Right atrium auricular region (tissue), 2 donors: ENCODE results near the gene NUP160. TPM values are rescaled to one million over a fixed set of nuclear protein-coding genes. Genes with fewer than 3 reads are reported as not detected.

Experiments used
- DNase-seq: peaks from one replicate; pipeline ENCODE4 v3.0.0-alpha.2; 2019; ENCODE audit warnings: low spot score
- H3K27ac ChIP-seq, 2 donors: fragments of 200-600 bp; sonication (generic); 1 replicate in 1 of 2; 2 replicates in 1 of 2; pipeline ENCODE4 v1.5.1; 2016 to 2019
- H3K27me3 ChIP-seq, 2 donors: fragments of 200-600 bp; sonication (generic); one replicate each; pipeline versions ENCODE4 v1.5.1 to v1.6.0; 2017 to 2019
- H3K36me3 ChIP-seq: fragments of 200-600 bp; sonication (generic); one replicate; pipeline ENCODE4 v1.5.1; 2016
- H3K4me1 ChIP-seq, 2 donors: fragments of 200-600 bp; sonication (generic); one replicate each; pipeline versions ENCODE4 v1.5.1 to v1.6.0; 2017 to 2019
- H3K4me3 ChIP-seq, 2 donors: fragments of 200-600 bp; sonication (generic); 1 replicate in 1 of 2; 2 replicates in 1 of 2; pipeline ENCODE4 v1.5.1; 2017 to 2019; ENCODE audit warnings: mild to moderate bottlenecking in 1 of 2, moderate library complexity in 1 of 2
- H3K9me3 ChIP-seq, 2 donors: fragments of 200-600 bp; sonication (generic); one replicate each; pipeline ENCODE4 v1.5.1; 2019
- total RNA-seq, 2 donors: library from RNA; depleted of rRNA; stranded (reverse); fragments of >200 nt; gene quantifications; one replicate each; pipeline ENCODE4 v1.1.0, GENCODE V29; 2016
- TF ChIP-seq, protein P1 (sequence below), 2 donors: fragments of 200-600 bp; sonication (generic); IDR thresholded peaks; one replicate each; pipeline ENCODE4 v1.5.1; 2019; ENCODE audit warnings: antibody characterized with exemption in 2 of 2

The NUP160 gene
- total RNA-seq, 2 donors from 2014 or later, result 7.1 to 11.7 TPM

GRCh38 chr11:47863189-47863897, 15.2 kb upstream of the NUP160 start:
- no peak overlapping the region for H3K27ac ChIP-seq
- H3K9me3 ChIP-seq, result no peaks in the 10 kb centered on the region
- peaks cover 0 to 11% of the 10 kb centered on the region in 2 donors for H3K4me1 ChIP-seq
- H3K27me3 ChIP-seq, result no peaks in the 10 kb centered on the region
- DNase-seq, result no peak
- no peak overlapping the region for H3K4me3 ChIP-seq
- H3K36me3 ChIP-seq, result no peaks in the 10 kb centered on the region
- TF ChIP-seq, protein P1, sequence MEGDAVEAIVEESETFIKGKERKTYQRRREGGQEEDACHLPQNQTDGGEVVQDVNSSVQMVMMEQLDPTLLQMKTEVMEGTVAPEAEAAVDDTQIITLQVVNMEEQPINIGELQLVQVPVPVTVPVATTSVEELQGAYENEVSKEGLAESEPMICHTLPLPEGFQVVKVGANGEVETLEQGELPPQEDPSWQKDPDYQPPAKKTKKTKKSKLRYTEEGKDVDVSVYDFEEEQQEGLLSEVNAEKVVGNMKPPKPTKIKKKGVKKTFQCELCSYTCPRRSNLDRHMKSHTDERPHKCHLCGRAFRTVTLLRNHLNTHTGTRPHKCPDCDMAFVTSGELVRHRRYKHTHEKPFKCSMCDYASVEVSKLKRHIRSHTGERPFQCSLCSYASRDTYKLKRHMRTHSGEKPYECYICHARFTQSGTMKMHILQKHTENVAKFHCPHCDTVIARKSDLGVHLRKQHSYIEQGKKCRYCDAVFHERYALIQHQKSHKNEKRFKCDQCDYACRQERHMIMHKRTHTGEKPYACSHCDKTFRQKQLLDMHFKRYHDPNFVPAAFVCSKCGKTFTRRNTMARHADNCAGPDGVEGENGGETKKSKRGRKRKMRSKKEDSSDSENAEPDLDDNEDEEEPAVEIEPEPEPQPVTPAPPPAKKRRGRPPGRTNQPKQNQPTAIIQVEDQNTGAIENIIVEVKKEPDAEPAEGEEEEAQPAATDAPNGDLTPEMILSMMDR (IDR thresholded peaks at IDR 0.05), result no peak

DNA sequence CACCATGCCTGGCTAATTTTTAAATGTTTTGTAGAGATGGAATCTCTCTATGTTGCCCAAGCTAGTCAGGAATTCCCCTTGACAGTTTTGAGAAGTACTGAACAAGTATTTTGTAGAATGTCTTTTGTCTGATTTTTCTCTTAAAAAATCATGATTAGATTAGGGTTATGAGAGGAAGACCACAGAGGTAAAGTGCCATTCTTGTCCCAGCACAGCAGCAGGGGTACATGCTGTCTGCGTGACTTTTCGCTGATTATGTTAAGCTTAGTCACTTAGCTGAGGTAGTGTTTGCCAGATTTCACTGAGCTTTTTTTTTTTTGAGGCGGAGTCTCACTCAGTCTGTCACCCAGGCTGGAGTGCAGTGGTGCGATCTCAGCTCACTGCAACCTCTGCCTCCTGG, 13.6 kb upstream of the NUP160 start:
- TF ChIP-seq, protein P1 (IDR thresholded peaks at IDR 0.05), result no peak
- H3K4me1 ChIP-seq, result peaks cover 0 to 19% of the 10 kb centered on the region in 2 donors
- H3K36me3 ChIP-seq, result no peaks in the 10 kb centered on the region
- no peak overlapping the region for H3K4me3 ChIP-seq
- H3K27me3 ChIP-seq, result no peaks in the 10 kb centered on the region
- H3K27ac ChIP-seq, result no peak overlapping the region
- no peak for DNase-seq
- no peaks in the 10 kb centered on the region for H3K9me3 ChIP-seq

DNA sequence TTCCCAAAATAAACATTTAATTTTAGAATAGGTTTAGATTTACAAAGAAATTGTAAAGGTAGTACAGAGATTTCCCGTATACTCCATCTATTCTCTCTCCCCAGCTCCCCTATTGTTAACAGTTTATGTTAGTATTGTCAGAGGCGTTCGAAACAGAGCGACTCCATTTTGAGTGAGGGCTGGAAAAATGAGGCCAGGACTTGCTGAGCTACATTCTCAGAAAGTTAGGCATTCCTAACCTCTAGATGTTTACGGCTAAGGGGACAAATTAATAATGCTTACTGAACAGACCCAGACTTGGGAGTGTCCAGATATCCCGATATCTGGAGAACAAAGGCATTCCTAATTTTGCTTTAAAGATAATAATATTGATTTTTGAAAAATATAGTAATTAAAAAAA, 12.4 kb upstream of the NUP160 start:
- H3K4me3 ChIP-seq, result no peak overlapping the region
- no peaks in the 10 kb centered on the region for H3K9me3 ChIP-seq
- peaks cover 0 to 19% of the 10 kb centered on the region in 2 donors for H3K4me1 ChIP-seq
- H3K36me3 ChIP-seq, result no peaks in the 10 kb centered on the region
- DNase-seq, result no peak
- TF ChIP-seq, protein P1 (IDR thresholded peaks at IDR 0.05), result no peak
- no peaks in the 10 kb centered on the region for H3K27me3 ChIP-seq
- no peak overlapping the region for H3K27ac ChIP-seq

DNA sequence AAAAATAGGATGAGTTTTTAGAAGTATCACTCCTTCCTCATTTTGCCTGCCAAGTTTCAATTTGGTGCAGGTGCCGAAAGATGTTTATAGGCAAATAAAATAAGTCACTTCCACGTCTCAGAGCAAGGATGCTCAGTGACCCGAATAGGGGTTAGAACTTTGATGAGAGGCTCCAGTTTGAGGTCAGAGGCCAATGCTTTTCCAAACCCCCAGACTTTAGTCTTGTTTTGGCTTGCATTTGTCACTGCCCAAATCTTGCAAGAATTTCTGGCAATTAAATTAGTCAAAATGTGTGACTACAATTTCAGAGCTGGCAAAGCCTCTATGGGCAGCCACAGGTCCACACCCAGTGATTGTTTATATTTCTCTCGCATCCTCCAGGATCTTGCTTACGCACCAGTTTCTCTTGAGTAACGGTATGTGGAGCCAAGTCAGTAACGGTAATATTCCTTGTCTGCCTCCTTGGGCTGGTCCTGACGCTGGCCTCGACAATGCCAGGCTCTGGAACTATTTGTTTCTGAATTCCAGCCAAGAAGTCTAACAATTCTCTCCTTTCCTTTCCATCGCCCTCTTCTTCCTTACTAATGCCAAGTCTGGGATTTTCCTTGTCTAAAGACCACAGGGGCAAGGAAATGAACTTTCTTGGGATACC, 9.9 kb upstream of the NUP160 start:
- no peaks in the 10 kb centered on the region for H3K9me3 ChIP-seq
- H3K27ac ChIP-seq, result no peak overlapping the region
- H3K4me1 ChIP-seq, result peaks cover 0 to 11% of the 10 kb centered on the region in 2 donors
- no peaks in the 10 kb centered on the region for H3K36me3 ChIP-seq
- H3K27me3 ChIP-seq, result no peaks in the 10 kb centered on the region
- no peak for DNase-seq
- H3K4me3 ChIP-seq, result no peak overlapping the region
- TF ChIP-seq, protein P1 (IDR thresholded peaks at IDR 0.05), result no peak

GRCh38 chr11:47857485-47857884, 9.3 kb upstream of the NUP160 start:
- Histone ChIP-seq H3K9me3 (no peaks in the 10 kb centered on the region), H3K4me3 (no peak overlapping the region), H3K27ac (no peak overlapping the region), H3K4me1 (peaks cover 0 to 11% of the 10 kb centered on the region in 2 donors), H3K27me3 (no peaks in the 10 kb centered on the region), H3K36me3 (no peaks in the 10 kb centered on the region)
- TF ChIP-seq, protein P1 (IDR thresholded peaks at IDR 0.05), result no peak
- DNase-seq, result no peak
